A673 (cell line): ENCODE results near the gene KCNIP3. TPM values are rescaled to one million over a fixed set of nuclear protein-coding genes. Genes with fewer than 3 reads are reported as not detected.
"Not testable (repeated sequence)": the region's sequence is repeated elsewhere in the genome, so short reads cannot be mapped to it uniquely, and the experiment has no call there.

Experiments
- BruUV-seq: library from RNA; stranded (reverse); fragments of 400-500 nt; replicated peaks from 2 replicates; lab custom pipeline; 2021; lab: Mats Ljungman, UMichigan
- CTCF ChIA-PET: fragments of 300-600 bp; sonication (Branson Sonifier 250); formaldehyde crosslinking; loops from one replicate; lab custom pipeline; 2022; ENCODE audit warnings: antibody characterized with exemption; lab: Charles Lee
- POLR2A ChIA-PET: fragments of 300-600 bp; sonication (Branson Sonifier 250); formaldehyde crosslinking; loops from one replicate; lab custom pipeline; 2022; ENCODE audit warnings: antibody characterized with exemption; ENCODE audit not compliant: low non-redundant PET; lab: Charles Lee
- DNase-seq: peaks from one replicate; pipeline ENCODE4 v3.0.0-alpha.2; 2015; ENCODE audit warnings: low spot score
- H3K27ac ChIP-seq: fragments of 200-600 bp; sonication (generic); 2 replicates; pipeline ENCODE4 v1.5.1; 2016; ENCODE audit warnings: mixed run types, low read depth, mild to moderate bottlenecking, mixed read lengths, antibody characterized with exemption, low read length; ENCODE audit not compliant: poor library complexity, severe bottlenecking
- H3K27me3 ChIP-seq: fragments of 200-600 bp; sonication (generic); replicated peaks from 2 replicates; pipeline ENCODE4 v1.6.1; 2017; ENCODE audit warnings: mixed run types, low read depth, mild to moderate bottlenecking, mixed read lengths, antibody characterized with exemption, low read length; ENCODE audit not compliant: insufficient read depth, poor library complexity
- H3K36me3 ChIP-seq: fragments of 200-600 bp; sonication (generic); 2 replicates; pipeline ENCODE4 v1.6.1; 2016; ENCODE audit warnings: mixed run types, mild to moderate bottlenecking, mixed read lengths, antibody characterized with exemption, low read length; ENCODE audit not compliant: insufficient read depth, poor library complexity, severe bottlenecking
- H3K4me1 ChIP-seq: fragments of 200-600 bp; sonication (generic); 2 replicates; pipeline ENCODE4 v1.6.1; 2017; ENCODE audit warnings: mixed run types, mild to moderate bottlenecking, mixed read lengths, antibody characterized with exemption, low read length; ENCODE audit not compliant: insufficient read depth, poor library complexity, severe bottlenecking
- H3K4me3 ChIP-seq: fragments of 200-600 bp; sonication (generic); 2 replicates; pipeline ENCODE4 v1.5.1; 2016; ENCODE audit warnings: low read depth, mixed run types, mild to moderate bottlenecking, mixed read lengths, low read length; ENCODE audit not compliant: poor library complexity, severe bottlenecking
- H3K9me3 ChIP-seq: fragments of 200-600 bp; sonication (generic); 2 replicates; pipeline ENCODE4 v1.6.1; 2016; ENCODE audit warnings: mixed run types, low read depth, mild to moderate bottlenecking, mixed read lengths, antibody characterized with exemption, low read length; ENCODE audit not compliant: poor library complexity, severe bottlenecking
- EZH2 ChIP-seq: fragments of 200-600 bp; sonication (generic); IDR thresholded peaks from 2 replicates; pipeline ENCODE4 v1.6.1; 2017; ENCODE audit warnings: borderline replicate concordance, low read depth, mild to moderate bottlenecking, mixed read lengths, antibody characterized with exemption, low read length; ENCODE audit not compliant: poor library complexity, severe bottlenecking
- intact Hi-C: fragments of 100-400 bp; cut with micrococcal nuclease; formaldehyde crosslinking; loops from one replicate; pipeline ENCODE4 v1.10.0; 2022; ENCODE audit not compliant: unreplicated experiment
- total RNA-seq: library from RNA; stranded (reverse); gene quantifications from 2 replicates; pipeline ENCODE4 v1.2.3, GENCODE V29; 2021
- TF ChIP-seq, protein P1 (sequence below): fragments of 300-800, 200-600 bp; sonication (generic); conservative IDR thresholded peaks from 2 replicates; pipeline ENCODE4 v1.5.1; 2017; ENCODE audit warnings: low read depth, mild to moderate bottlenecking, antibody characterized with exemption, low read length, moderate library complexity, mixed read lengths

KCNIP3 gene
- total RNA-seq, 1 experiment from 2014 or later, result 0.45 TPM

DNA sequence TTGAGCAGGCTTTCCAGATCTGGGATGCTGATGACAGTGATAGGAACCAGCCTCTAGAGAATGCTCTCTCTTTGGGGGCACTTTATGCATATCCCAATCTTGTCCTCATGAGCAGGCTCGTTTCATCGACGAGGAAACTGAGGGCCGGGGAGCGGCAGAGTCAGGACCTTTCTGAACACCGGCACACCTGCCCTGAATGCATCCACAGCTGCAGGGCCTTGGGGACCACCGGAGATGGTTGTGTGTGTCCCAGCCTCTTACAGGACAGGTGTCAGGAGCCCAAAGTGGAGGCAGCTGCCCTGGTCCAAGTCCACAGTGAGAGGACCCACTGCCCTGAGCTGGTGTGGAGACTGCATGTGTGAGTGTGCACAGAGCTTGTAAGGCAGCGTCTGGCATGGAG, 57.8 kb downstream of the KCNIP3 start:
- intact Hi-C loops, result no loop called here
- DNase-seq, result no peak

DNA sequence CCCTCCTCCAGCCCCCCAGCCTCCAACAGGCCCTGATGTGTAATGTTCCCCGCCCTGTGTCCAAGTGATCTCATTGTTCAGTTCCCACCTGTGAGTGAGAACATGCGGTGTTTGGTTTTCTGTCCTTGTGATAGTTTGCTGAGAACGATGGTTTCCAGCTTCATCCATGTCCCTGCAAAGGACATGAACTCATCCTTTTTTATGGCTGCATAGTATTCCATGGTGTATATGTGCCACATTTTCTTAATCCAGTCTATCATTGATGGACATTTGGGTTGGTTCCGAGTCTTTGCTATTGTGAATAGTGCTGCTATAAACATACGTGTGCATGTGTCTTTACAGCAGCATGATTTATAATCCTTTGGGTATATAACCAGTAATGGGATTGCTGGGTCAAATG, 58.3 kb downstream of the KCNIP3 start:
- CTCF ChIA-PET, H3K4me3 ChIP-seq, H3K4me1 ChIP-seq, H3K27ac ChIP-seq, DNase-seq, intact Hi-C loops, BruUV-seq, H3K9me3 ChIP-seq, H3K36me3 ChIP-seq, H3K27me3 ChIP-seq, POLR2A ChIA-PET: not testable (repeated sequence)

More for the DNA sequence above, 57.8 kb downstream of the KCNIP3 start:
- Histone ChIP-seq H3K27me3 (no peaks in the 10 kb centered on the region), H3K36me3 (no peaks in the 10 kb centered on the region), H3K9me3 (no peaks in the 10 kb centered on the region), H3K4me1 (no peaks in the 10 kb centered on the region), H3K27ac (no peak overlapping the region), H3K4me3 (no peak overlapping the region)
- TF ChIP-seq, protein P1, sequence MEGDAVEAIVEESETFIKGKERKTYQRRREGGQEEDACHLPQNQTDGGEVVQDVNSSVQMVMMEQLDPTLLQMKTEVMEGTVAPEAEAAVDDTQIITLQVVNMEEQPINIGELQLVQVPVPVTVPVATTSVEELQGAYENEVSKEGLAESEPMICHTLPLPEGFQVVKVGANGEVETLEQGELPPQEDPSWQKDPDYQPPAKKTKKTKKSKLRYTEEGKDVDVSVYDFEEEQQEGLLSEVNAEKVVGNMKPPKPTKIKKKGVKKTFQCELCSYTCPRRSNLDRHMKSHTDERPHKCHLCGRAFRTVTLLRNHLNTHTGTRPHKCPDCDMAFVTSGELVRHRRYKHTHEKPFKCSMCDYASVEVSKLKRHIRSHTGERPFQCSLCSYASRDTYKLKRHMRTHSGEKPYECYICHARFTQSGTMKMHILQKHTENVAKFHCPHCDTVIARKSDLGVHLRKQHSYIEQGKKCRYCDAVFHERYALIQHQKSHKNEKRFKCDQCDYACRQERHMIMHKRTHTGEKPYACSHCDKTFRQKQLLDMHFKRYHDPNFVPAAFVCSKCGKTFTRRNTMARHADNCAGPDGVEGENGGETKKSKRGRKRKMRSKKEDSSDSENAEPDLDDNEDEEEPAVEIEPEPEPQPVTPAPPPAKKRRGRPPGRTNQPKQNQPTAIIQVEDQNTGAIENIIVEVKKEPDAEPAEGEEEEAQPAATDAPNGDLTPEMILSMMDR, result no peak
- CTCF ChIA-PET, result no interaction called here
- BruUV-seq, result no TSS peak
- POLR2A ChIA-PET, result no interaction called here

- H3K27me3 ChIP-seq, result no peaks in the 10 kb centered on the region
- H3K9me3 ChIP-seq, result no peaks in the 10 kb centered on the region
- POLR2A ChIA-PET, result no interaction called here
- BruUV-seq, result no TSS peak
- no peak for TF ChIP-seq EZH2
- intact Hi-C loops, result no loop called here
- DNase-seq, result no peak
- no peaks in the 10 kb centered on the region for H3K36me3 ChIP-seq
- no peak overlapping the region for H3K4me3 ChIP-seq
- H3K27ac ChIP-seq, result no peak overlapping the region
- no peaks in the 10 kb centered on the region for H3K4me1 ChIP-seq
- CTCF ChIA-PET, result no interaction called here
Measured at GRCh38 chr2:95356821-95357700, 59.9 kb downstream of the KCNIP3 start.

GRCh38 chr2:95357717-95358280, 60.7 kb downstream of the KCNIP3 start:
- no peak overlapping the region for H3K27ac ChIP-seq
- CTCF ChIA-PET, result no interaction called here
- no peak overlapping the region for H3K4me3 ChIP-seq
- no peaks in the 10 kb centered on the region for H3K27me3 ChIP-seq
- no peaks in the 10 kb centered on the region for H3K4me1 ChIP-seq
- intact Hi-C loops, result no loop called here
- no peaks in the 10 kb centered on the region for H3K36me3 ChIP-seq
- no peaks in the 10 kb centered on the region for H3K9me3 ChIP-seq
- TF ChIP-seq EZH2, result no peak
- TF ChIP-seq, protein P1, result no peak
- DNase-seq, result no peak
- POLR2A ChIA-PET, result no interaction called here
- BruUV-seq, result no TSS peak
